GM18526 (cell line): ENCODE measurements around the gene EYS.

ENCODE experiments used
- POLR2A ChIP-seq: IDR thresholded peaks from 3 replicates; pipeline ENCODE4 v1.6.1; 2011; ENCODE audit not compliant: insufficient read length; ENCODE audit errors: extremely low read depth

The EYS gene

DNA sequence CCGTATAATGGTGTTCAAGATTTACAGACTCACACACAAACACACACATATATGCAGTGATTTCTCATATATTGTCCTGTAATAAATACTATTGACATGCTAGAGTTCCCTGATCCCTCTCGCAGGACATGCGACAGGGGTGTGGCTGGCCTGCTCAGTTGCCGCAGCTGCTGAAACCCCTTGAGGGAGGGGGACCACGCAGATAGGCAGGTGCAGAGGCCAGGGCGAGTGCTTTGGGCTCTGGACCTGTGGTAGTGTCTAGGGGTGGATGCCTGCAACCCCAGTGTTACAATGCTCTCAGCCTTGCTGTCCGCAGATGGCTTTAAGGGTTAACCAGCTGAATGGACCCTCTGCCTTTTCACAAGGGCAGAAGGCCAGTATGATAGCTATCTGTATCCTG lies 706.2 kb downstream of the EYS start:
- TF ChIP-seq POLR2A: no peak

DNA sequence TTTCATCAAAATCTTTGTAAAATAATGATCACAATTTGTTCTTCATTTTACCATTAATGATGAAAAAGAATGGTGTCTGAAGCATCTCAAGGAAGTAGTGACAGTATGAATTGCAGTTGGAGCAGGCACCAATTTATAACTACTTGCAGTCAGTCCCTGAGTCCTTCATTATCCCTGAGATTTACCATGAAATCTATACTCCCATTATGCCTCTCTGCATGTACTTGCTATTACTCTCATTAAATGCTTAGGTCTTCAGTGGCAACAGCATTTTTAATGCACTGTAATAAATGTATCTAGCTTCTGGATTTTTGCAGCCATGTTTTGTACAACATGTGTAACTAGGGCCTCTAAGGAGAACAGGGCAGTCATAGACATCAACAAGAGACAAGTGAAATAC lies 708.8 kb downstream of the EYS start:
- no peak for TF ChIP-seq POLR2A

DNA sequence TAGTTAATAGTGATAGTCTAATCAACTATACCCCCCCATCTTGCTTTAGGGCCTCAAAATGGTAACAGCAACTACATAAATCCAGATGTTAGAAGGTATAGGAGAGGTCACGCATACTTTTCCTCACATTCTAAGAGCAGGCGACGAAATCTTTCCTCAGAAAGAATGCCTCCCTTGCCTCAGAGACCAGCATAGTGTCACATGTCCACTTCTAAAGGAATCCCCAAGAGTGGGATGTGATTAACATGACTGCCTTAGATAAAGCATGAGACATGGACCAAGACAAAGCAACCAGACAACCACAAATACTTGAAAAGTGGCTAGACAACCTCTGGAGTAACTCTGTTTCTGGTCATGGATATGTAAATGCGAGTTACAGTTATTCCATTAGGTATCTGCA lies 710.7 kb downstream of the EYS start:
- no peak for TF ChIP-seq POLR2A

DNA sequence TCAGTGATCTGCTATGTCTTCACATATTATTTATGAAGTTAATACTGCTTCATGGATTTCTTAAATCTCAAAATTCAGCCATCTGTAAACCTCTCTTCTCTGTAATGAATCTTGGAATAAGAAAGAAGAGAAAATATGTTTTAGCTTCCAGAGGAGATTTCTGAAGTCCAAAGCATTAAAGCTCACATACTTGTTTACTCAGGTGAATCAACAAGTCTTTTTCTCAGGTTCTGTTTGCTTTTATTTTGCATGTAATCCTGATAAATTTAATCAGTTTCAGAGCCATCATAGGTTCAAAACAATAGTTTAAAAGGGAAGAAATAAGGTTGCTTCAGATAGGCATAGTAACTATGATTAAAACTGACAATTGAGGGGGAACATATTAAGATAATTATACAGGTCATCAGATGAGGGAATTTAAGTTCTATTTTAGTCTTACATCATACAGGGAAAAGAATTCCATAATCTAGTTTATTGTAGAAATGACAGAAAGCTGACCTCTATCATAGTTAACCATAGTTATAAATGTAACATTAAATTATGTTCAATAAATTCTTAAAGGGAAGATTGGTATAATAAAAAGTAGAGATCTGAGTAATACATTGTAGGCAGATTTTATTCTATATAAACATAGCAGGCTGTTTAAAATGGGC lies 716.2 kb downstream of the EYS start:
- no peak for TF ChIP-seq POLR2A

DNA sequence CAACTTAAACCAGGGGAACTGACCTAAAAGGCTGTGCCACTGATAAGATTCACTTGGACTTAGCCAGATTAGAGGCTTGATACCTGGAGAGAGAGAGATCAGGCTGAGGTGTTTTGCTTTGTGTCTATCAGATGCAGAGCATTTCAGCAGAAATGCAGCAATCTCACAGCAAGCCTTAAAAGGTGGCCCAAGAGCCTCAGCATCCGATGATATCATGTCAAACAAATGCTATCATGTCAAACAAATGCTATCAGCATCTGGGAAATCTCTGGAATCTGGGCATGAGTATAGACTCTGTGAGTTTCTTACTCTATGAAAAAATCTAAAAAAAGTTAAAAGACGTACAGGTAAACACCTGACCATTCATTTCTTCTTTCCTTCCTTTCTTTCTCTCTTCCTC lies 718.9 kb downstream of the EYS start:
- no peak for TF ChIP-seq POLR2A

DNA sequence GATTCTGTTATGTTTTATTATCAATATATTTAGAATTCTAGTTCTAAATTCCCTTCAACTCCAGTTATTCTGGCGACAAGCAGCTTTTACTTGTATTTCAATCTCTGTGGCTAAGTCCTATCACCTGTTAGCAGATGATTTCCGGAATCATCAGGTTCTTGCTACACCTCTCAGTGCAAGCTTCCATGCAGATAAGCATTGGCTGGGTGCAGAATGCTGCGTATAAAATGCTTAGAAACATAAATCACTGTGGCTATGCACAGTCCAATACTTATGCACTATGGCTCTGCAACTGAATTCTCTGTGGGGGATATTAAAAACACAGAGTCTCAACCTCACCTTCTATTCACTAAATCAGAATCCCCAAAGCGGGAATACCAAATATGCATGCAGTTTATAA lies 720.0 kb downstream of the EYS start:
- no peak for TF ChIP-seq POLR2A

DNA sequence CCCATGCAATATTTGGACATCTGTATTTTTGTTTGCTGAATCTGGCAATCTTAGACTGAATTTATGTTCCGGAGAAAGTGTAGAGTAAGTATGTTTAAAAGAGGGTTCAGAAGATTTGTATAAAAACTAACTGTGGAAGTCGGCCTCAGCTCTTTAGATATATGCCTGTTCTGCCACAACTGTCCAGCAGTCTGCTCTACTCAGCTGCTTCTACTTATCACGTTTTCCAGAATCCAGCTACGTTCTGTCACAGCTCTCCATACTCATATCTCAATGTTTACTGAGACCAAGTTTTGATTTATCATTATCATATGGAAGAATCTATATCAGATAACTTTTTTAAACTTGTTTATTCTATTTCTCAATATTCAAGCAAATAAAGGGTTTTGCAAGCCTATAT lies 721.3 kb downstream of the EYS start:
- TF ChIP-seq POLR2A: no peak

DNA sequence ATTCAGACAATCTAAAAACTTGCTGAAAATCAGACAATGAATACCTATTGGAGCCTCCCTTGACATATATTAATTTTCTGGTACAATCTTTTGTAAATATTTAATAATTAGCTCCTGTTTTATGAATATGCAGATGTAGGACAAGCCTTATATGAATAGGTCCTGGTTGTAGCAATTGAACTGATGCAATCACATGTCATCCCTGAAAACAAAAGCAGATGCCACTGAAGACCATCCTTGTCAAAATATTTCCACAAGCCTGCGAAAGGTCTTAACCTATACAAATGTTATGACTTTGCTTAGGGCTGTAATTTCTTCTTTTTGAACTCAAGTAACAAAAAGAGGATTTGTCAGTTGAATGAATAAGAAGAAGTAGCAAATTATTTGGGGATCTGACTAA lies 722.1 kb downstream of the EYS start:
- no peak for TF ChIP-seq POLR2A

DNA sequence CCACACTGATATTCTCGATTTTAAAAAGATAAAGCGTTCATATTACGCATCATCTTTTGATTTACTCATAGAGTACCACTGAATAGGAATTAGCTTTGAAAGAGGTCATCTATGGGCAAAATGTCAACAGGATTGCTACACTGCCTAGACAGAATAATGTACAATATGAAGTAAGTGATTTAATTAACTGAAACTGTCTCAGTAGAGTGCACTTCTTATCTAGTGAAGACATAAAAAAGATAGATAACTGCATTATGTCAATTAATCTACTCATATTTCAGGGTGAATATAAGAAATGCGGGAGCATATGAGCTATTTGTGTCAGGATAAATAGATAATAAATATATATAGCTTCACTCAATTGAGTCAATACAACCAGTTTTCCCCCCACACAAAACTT lies 723.9 kb downstream of the EYS start:
- no peak for TF ChIP-seq POLR2A

DNA sequence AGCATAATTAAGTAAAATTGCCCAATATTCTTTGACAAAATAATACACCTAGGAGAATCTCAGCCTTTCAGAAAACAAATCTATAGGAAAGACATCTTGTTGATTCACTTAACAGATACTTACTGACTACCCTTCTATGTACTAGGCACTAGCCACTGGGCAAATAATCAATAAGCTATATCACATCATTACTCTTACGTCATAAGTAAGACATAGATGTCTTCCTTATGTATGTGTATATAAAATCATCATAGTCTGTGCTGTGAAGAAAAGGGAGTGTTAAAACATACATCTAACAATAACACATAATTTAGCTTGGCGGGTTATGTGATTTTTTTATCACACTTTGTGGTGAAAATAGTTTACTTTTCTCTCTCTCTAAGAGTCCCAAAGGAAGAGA lies 733.9 kb downstream of the EYS start:
- TF ChIP-seq POLR2A: no peak

DNA sequence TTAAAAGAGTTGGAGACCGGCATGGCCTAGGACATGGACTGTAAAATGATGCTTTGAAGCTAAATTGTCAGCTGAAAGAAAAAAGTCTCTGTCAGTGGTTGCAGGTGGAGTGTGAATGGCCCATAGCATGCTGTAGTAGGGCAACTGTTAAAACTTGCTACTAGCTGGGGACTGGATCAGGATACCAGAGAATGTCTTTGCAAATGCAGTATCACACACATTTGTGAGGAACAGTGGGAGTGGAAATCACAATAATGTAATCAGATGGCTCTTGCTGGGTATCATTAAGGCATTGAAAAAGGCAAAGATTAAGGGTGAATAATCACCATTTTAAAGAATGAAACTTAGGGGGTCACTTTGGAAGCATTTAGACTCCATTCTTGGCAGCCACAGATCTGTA lies 737.9 kb downstream of the EYS start:
- TF ChIP-seq POLR2A: no peak

DNA sequence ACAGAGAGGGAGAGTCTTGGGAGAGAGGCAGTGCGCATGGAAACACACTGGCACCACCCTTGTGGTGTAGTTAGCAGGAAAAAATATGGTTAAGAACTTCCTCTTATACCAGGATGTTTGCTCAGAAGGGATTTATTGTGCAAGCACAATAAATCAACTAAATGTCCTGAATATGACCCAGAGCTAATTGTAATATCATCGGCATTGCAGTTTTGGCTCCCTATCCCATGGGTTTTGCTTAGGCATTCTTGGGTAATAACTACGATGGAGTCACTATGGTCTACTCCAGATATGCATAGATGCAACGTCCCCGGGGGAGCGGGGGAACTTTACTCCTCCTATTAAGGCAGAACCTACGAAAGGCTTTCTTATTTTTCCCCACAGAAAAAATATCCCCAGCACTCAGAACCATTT lies 751.6 kb downstream of the EYS start:
- TF ChIP-seq POLR2A: no peak

DNA sequence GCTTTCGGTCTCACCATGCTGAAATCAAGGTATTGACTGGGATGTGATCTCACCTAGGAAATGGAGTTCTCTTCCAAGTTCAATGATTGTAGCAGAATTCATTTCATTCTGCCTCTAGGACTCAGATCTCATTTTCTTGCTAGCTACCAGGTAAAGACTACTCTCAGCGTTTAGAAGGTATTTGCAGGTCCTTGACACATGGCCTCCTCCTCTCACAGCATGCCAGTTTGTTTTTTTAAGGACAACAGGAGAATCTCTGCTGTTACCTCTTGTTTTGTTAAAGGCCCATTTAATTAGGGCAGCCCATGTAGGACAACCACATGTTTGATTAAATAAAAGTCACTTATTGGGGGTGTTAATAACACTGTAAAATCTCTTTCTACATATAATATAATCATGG lies 757.8 kb downstream of the EYS start:
- no peak for TF ChIP-seq POLR2A

DNA sequence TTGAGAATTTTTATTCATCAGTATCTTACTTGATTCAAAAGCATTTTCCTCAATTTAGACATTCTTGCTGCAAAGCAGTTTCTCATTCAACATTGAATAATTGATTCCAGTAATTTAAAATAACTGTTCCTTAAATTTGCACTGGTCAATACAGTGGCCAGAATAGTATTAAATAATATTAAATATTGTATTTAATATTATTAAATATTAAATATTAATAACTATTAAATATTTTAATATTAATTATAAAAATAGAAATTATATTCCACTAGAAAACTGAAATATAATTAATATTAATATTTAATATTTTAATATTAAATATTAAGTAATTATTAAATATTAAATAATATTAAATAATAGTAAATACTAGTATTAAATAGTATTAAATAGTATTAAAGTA lies 758.8 kb downstream of the EYS start:
- TF ChIP-seq POLR2A: no peak

DNA sequence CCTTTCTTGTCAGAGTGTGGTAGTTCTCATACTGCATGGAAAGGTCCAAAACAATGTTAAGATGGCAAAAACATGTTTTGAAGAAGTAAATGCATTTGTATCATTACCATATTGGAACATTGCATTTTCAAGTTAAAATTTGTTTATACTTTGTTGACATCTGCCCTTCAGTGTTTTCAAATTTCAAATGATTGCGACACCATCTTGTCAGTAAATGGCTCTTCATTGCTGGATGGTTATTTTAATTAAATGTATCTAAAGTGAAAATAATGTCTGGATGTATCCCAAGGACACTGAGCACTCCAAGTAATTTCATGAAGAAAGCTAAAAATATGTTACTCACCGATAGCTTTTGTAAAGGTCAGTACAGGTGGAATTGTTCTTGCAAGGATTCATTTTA lies 761.6 kb downstream of the EYS start:
- no peak for TF ChIP-seq POLR2A

DNA sequence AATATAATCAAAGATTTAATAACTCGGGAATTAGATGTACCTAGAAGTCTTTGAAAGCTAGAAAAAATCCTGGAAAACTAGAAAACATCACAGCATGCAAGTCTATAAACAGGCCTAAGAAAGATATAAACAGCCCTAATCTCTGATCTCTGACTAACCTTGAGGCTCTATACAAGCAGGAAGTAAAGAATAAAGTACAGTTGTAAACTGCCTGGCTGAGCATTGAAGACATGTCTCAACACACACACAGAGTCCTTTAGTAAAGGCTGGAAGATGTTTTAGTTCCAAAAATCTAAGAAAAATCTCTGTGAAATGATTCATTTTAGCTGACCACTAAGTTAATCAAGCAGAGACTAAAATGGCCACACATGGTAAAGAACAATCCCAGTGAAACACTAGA lies 774.5 kb downstream of the EYS start:
- no peak for TF ChIP-seq POLR2A

DNA sequence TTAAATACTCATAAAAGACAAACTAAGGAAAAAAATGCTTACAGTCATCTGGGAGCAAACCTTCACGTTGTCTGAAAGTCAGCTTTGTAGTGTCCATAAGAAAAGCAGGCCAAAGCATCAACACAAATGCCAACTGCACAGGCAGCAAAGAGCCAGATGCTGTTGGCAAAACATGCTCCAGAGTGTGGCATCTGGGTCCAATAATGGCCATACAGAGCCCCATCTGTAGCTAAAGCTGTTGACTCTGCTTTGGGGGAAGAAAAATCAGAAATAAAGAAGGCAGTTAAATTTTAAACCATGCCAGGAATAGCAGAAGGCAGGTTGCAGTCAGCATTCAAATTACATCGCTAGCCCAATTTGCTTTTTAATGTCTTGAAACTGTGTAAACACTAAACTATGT lies 776.3 kb downstream of the EYS start:
- no peak for TF ChIP-seq POLR2A

DNA sequence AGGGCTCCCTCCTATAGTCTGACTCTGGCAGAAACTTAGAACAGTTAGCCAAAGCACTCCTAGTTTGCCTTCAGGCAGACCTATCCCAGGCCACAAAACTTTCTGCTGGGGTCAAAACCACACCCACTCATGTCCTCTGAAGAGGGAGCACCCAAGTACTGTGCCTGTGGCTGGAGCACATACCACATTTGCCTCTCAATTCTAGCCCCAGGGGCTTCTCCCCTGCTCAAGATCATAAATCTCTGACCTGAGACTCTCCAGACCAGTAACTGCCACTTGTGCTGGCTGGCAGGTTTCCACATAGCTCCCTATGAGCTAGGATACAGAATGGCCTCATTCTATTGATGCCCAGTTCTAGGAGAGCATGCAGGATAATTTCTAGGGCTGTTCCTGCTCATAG lies 781.0 kb downstream of the EYS start:
- no peak for TF ChIP-seq POLR2A

DNA sequence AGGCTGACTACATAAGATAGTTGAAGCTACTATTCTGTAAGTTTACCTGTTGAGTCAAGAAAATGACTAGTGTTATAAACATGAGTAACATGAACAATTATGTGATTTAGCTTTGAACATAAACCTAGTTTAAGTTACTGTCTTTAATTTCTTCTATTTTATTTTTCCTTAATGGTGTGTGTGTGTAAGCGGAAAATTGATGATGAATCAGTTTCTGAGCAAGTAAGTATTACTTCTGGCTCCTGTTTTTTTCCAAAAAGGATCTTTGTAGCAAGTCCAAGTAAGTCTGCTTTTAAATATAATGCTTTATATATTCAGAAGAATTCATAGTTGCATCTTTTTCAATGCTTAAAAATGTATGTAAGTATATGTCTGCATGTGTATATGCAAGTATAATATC lies 786.8 kb downstream of the EYS start:
- TF ChIP-seq POLR2A: no peak

DNA sequence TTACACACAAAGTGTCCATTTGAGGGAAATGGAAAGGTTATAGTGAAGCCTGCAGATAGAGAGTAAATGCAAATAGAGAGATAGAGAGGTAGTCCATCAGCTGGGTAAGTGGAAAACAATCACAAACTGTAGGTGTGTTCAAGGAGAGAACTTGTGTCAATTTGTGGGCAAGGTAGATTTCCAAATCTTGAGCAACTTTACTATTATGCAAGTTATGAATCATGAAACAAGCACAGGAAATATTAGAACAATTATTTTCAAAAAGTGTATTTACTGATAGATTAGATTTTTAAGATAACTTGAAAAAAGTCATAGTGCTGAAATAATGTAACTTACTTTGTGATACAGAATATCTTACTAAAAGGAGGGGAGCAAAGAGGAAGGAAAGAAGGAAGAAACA lies 792.9 kb downstream of the EYS start:
- TF ChIP-seq POLR2A: no peak
